Caki2 (cell line): ENCODE measurements around the gene SYTL3. TPM values are rescaled to one million over a fixed set of nuclear protein-coding genes. Genes with fewer than 3 reads are reported as not detected.
A peak's percentile ranks its signal among the peaks of the same experiment; 100 is the strongest.
"Not testable (repeated sequence)": the region's sequence is repeated elsewhere in the genome, so short reads cannot be mapped to it uniquely, and the experiment has no call there.

ENCODE experiments used
- DNase-seq: peaks from one replicate; pipeline ENCODE4 v3.0.0-alpha.2; 2015; ENCODE audit warnings: low read depth
- in situ Hi-C: cut with HindIII; loops from 2 replicates; pipeline ENCODE4 v1.10.0; 2016; ENCODE audit warnings: low sequenced_read_pairs, low pct_unique_long_range_greater_than_20kb, mixed read lengths
- total RNA-seq: library from RNA; depleted of rRNA; stranded (reverse); fragments of >200 nt; shearing (Covaris generic); gene quantifications from 2 replicates; pipeline ENCODE4 v1.2.3, GENCODE V29; 2014; ENCODE audit warnings: low replicate concordance

The SYTL3 gene
- total RNA-seq, 1 experiment from 2014 or later: 24.3 TPM

- in situ Hi-C loops: no loop called here
- no peak for DNase-seq
Measured at GRCh38 chr6:158787395-158787794, 137.5 kb downstream of the SYTL3 start.

- in situ Hi-C loops: no loop called here
- no peak for DNase-seq
Measured at GRCh38 chr6:158789115-158789917, 139.5 kb downstream of the SYTL3 start.

- no peak for DNase-seq
- in situ Hi-C loops: no loop called here
Measured at GRCh38 chr6:158791274-158791855, 141.5 kb downstream of the SYTL3 start.

- DNase-seq, in situ Hi-C loops: not testable (repeated sequence)
Measured at GRCh38 chr6:158792505-158792904, 142.7 kb downstream of the SYTL3 start.

GRCh38 chr6:158793432-158793831 lies 143.6 kb downstream of the SYTL3 start:
- no peak for DNase-seq
- in situ Hi-C loops: no loop called here

- in situ Hi-C loops: no loop called here
- no peak for DNase-seq
Measured at GRCh38 chr6:158795516-158795915, 145.7 kb downstream of the SYTL3 start.

GRCh38 chr6:158796353-158796752 lies 146.5 kb downstream of the SYTL3 start:
- in situ Hi-C loops: no loop called here
- no peak for DNase-seq

- DNase-seq: no peak
- in situ Hi-C loops: no loop called here
Measured at GRCh38 chr6:158797331-158798310, 147.8 kb downstream of the SYTL3 start.

- no peak for DNase-seq
- in situ Hi-C loops: no loop called here
Measured at GRCh38 chr6:158798311-158798710, 148.5 kb downstream of the SYTL3 start.

GRCh38 chr6:158799051-158799792 lies 149.4 kb downstream of the SYTL3 start:
- in situ Hi-C loops: no loop called here
- peak; percentile 85 for DNase-seq

GRCh38 chr6:158801655-158802294 lies 151.9 kb downstream of the SYTL3 start:
- in situ Hi-C loops: no loop called here
- DNase-seq: no peak

- DNase-seq: no peak
- in situ Hi-C loops: no loop called here
Measured at GRCh38 chr6:158803733-158804143, 153.9 kb downstream of the SYTL3 start.

GRCh38 chr6:158804207-158804606 lies 154.4 kb downstream of the SYTL3 start:
- no peak for DNase-seq
- in situ Hi-C loops: no loop called here

- in situ Hi-C loops: no loop called here
Measured at GRCh38 chr6:158805698-158806377, 156.0 kb downstream of the SYTL3 start.

GRCh38 chr6:158807515-158808441 lies 157.9 kb downstream of the SYTL3 start:
- no peak for DNase-seq
- in situ Hi-C loops: no loop called here

More at GRCh38 chr6:158805698-158806377, 156.0 kb downstream of the SYTL3 start:
- no peak for DNase-seq

- DNase-seq: no peak
- in situ Hi-C loops: no loop called here
Measured at GRCh38 chr6:158808442-158808833, 158.6 kb downstream of the SYTL3 start.
